HG03103 (cell line): ENCODE measurements around the gene SRRM3.
"Not testable (repeated sequence)": the region's sequence is repeated elsewhere in the genome, so short reads cannot be mapped to it uniquely, and the experiment has no call there.

Experiments used
- ATAC-seq: cut with Tn5 transposase; IDR thresholded peaks from one replicate; pipeline ENCODE4 v1.9.1; 2021; ENCODE audit warnings: low read depth; ENCODE audit not compliant: unreplicated experiment

SRRM3 gene

DNA sequence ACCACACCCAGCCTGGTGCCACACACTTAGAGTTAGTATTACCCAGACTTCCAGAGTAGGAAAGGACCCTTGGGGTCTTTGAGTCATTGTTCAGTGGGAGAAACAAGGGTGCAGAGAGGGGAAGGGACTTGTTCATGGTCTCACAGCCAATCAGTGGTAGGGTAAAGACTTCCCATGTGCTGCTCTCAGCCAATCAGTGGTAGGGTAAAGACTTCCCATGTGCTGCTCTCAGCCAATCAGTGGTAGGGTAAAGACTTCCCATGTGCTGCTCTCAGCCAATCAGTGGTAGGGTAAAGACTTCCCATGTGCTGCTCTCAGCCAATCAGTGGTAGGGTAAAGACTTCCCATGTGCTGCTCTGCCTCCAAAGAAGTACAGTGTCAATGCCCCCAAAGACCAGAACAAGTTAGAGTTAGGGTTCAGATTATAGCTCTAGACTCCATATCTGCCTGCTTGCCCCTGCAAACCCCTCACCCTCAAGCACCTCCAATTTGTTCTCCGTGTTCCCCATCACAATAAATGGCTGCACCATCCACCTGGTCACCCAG, 25.3 kb downstream of the SRRM3 start:
- not testable (repeated sequence) for ATAC-seq

DNA sequence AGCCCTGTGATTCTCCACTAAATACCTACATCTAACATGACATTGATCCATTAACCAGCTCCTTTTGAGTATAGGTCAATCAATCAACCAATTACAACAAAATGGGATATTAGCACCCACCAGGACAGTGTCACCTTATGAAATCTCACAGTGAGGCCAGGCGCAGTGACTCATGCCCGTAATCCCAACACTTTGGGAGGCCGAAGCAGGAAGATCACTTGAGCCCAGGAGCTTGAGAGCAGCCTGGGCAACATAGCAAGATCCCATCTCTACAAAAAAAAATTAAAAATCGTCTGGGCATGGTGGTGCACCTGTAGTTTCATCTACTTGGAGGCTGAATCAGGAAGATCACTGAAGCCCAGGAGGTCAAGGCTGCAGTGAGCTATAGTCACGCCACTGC, 28.5 kb downstream of the SRRM3 start:
- ATAC-seq: no peak

DNA sequence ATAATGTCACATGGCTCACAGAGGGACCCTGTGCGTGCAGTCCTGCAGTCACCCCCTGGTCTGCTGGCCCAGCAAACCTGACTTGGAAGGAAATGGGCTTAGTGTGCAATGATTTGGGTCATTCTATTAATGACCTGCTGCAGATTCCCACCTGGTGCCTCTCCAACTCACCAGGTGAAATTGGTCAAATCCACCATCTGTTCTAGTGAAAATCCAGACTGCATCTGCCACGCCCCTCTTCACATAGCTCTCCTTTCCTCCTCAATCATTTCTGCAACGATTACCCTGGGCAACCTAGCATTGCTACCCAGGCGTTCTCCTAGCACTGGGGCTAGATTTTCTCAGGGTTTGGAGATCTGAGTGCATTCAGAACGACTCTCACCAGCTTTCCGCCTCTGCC, 29.4 kb downstream of the SRRM3 start:
- ATAC-seq: no peak

DNA sequence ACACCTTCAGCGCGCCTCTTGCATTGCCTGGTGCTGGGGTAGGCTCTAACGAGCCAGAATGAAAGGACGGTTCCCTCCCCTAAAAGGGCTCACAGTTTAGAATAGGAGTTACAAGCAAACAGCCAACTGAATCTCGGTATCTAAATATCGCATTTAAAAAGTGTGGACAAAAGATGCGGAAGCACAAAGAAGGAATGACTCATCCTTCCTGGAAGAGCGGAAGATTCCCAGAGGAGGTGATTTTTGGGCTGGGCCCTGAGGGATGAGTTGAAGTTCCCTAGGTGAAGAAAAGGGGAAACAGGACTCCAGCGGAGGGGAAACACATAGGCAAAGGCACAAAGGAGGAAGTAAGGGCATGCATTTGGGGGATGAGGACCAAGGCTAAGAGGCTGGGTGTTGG, 29.9 kb downstream of the SRRM3 start:
- ATAC-seq: no peak

DNA sequence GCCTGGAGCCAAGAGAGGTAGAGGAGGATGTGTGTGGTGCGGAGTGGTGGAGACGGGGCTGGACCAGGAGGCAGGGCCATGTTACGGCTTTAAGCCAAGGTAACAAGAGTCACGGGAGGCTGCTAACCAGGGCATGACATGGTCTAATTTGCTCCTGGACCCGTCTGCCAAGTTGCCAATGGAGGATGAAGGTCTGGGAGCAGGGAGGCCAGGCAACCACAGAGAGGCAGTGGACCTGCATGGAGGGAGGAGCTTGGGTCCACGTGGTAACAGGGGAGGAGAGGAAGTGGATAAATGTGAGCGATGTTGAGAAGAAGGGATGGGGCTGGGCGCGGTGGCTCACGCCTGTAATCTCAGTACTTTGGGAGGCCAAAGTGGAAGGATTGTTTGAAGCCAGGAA, 31.0 kb downstream of the SRRM3 start:
- no peak for ATAC-seq

DNA sequence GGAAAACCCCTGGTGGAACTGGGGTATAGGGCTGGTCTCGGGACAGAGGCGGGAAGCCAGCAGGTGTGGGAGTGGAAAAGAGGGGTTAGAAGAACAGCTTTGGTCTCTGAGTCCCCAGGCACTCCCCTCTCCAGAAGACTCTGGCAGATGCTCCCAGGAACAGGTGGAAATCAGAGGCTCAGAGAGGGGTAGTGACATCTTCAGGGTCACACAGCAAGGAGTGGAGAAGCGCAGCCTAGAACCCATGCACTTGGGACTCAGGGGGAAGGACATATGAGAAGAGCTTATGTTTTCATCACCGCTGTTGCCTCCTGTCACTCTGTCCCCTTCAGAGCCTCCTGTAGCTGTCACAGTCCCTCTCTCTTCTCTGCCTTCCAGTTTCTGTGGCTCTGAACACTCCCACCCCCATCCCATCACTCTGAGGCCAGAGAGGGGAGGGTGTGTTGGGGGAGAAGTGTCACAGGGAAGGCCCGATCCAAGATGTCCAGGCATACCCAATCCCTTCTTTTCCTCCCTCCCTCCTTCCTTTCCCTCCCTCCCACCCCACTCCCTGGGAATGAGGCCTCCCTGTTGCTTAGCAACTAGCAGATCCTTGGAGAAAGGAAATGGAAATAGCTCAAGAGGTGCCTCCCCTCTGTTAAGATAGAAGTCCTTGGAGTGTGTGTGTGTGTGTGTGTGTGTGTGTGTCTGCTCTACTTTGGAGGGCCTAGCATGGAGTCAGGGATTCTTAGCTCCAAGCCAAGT, 32.0 kb downstream of the SRRM3 start:
- ATAC-seq: no peak

DNA sequence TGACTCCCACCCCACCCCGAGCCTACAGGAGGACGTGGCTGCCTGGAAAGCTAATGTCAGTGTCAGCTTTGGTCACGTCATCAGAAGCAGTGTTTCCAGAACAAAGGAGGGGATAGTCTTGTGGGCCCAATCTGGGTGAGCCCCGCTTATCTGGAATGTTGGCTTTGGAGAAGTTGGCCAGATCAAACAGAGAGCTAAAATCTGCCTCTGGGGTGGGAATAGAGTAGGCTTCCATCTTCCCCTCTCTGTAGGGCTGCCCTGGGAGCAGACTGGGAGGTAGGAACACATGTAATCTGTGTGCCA, 32.5 kb downstream of the SRRM3 start:
- no peak for ATAC-seq

DNA sequence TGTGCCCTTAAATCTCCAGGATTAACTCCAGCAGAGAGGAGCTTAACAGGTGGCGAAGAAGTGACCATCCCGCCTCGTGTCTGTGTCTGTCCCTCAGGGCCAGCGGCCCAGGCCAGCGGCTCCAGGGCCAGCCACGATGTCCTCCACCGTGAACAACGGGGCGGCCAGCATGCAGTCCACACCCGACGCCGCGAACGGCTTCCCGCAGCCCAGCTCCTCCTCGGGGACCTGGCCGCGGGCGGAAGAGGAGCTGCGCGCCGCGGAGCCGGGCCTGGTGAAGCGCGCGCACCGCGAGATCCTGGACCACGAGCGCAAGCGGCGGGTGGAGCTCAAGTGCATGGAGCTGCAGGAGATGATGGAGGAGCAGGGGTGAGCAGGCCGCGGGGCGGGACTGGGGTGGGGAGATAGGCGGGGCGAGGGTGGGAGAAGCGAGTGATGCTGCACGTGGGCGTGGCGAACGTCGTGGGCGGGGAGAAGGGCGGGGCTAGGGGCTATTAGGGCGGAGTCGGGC, 33.3 kb downstream of the SRRM3 start:
- ATAC-seq: no peak

DNA sequence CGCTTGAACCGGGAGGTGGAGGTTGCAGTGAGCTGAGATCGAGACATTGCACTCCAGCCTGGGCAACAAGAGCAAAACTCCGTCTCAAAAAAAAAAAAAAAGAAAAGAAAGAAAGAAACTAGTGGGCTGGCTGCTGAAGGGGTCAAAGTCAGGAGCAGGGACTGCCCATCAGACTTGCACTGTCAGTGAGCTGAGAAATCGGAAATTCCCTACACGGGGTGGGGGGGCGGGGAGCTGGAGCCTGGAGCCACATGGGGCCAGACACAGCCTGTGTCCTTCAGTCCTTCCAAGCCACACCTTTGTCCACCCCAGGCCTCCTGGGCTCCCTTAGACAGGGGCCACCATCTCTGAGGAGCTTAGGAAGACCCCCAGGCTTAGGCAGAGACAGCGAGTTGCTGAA, 34.5 kb downstream of the SRRM3 start:
- ATAC-seq: no peak

DNA sequence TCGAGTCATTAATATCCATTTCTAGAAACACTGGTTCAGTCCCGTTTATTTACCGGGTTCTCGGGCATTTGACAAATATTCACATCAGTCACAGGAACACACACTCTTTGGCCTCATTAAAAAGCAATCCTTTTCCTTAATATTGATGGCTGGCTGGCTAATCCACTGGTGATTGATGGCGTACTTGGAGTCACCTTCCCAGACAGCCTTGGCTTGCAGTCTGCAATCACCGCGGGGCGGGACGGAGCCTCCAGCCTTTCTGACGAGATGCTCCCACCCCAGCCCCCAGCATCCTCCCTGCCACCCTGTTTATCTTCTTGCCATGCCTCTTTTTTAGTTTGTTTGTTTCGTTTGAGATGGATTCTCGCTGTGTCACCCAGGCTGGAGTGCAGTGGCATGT, 36.6 kb downstream of the SRRM3 start:
- no peak for ATAC-seq

DNA sequence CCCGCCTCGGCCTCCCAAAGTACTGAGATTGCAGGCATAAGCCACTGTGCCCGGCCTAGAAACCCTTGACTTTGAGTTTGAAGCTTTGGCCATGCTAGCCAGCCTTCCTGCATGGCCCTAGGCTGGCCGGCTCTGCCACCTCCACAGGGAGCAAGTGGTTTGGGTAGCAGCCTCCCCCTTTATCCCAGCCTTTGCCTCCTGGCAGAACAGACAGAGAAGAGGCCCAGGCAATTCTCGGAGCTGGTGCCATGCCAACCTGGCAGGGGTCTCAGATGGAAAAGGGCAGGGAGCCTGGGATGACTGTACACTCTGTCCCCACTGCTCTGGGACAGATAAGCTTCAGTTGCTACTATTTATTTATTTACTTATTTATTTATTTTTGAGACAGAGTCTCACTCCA, 39.4 kb downstream of the SRRM3 start:
- no peak for ATAC-seq

DNA sequence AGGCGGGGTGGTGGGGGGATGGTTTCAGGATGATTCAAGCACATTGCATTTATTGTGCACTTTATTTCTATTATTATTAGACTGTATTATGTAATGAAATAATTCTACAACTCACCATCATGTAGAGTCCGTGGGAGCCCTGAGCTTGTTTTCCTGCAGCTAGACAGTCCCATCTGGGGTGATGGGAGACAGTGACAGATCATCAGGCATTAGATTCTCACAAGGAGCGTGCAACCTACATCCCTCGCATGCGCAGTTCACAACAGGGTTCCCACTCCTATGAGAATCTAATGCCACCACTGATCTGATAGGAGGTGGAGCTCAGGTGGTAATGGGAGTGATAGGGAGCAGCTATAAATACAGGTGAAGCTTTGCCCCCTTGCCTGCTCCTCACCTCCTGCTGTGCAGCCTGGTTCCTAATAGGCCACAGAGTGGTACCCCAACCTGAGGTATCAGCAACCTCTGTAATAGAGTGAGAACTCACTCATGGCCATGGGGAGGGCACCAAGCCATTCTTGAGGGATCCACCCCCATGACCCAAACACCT, 40.9 kb downstream of the SRRM3 start:
- ATAC-seq: not testable (repeated sequence)

DNA sequence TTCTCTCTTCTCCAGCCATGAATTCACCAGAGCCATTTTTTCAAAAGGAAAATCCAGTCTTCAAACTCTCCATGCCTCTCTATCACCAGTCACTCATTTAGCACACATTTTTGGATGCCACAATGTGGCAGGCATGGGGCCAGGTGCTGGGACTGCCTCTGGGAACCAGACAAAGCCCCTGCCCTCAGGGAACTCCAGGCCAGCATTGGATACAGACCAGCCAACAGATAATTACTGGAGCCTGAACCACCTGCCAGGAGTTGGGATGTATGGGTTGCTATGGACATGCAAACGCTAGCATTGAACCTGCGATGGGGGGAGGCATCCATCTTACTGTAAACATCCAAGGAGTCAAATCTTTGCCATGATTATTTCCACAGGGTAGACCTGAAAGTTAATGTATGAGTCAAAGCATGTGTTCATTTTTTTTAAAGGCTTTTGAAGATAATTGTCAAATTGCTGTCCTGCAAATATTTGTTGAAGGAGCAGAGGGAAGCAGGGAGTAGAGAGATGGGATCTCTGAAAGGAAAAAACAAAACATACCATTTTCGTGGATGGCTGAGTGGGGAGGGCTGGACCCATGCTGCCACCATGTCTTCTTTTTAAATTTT, 43.2 kb downstream of the SRRM3 start:
- no peak for ATAC-seq

DNA sequence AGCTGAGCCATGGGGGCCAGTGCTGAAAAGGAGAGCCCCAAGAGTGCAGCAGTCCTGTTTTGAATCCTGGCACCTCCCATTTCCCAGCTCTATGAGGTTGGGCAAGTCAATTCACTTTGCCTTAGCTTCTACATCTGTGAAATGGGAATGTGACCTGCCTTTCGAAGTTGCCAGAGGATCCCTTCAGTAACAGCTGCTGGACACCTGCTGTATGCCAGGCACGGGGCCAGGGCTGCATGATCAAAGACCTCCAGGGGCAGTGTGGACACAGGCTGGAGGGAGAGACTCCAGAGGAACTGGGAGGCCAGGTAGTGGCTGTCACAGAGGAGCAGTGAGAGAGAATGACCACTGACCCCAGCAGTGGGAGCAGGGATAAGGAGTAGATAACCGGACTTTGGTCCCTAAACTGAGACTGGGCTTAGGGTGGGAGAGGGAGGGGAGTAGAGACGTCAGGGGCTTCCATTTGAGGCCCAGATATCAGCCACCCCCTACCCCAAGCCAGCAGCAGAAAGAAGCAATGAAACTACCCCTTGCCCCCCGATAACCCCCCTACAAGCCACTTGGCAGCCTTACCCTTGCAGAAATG, 45.2 kb downstream of the SRRM3 start:
- no peak for ATAC-seq

DNA sequence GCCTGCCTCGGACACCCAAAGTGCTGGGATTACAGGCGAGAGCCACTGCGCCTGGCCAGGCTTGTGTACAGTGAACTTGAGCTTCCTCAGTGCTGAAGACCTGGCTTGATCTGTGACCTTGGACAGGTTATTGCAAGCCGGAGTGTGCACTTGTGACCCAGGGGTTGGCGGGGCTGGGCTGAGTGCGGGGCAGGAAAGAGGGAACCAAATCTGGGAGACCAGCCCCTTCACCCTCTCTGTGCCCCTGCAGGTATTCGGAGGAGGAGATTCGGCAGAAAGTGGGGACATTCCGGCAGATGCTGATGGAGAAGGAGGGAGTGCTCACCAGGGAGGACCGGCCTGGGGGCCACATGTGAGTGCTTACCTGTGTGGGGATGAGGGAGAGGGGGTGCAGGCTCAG, 46.2 kb downstream of the SRRM3 start:
- no peak for ATAC-seq

DNA sequence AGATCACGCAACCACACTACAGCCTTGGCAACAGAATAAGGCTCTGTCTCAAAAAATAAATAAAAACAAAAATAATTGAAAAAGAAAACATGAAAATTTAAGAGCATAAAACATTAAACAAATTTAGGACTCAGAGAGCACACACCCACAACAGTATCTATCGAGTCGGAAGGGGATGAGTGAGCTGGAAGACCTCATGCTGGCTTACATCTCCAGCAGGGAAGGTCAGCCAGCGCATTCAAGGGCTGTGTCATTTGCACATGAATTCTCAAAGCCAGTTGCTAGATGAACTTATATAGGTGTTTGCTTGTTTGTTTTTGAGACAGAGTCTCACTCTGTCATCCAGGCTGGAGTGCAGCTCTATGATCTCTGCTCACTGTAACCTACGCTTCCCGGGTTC, 50.3 kb downstream of the SRRM3 start:
- no peak for ATAC-seq

DNA sequence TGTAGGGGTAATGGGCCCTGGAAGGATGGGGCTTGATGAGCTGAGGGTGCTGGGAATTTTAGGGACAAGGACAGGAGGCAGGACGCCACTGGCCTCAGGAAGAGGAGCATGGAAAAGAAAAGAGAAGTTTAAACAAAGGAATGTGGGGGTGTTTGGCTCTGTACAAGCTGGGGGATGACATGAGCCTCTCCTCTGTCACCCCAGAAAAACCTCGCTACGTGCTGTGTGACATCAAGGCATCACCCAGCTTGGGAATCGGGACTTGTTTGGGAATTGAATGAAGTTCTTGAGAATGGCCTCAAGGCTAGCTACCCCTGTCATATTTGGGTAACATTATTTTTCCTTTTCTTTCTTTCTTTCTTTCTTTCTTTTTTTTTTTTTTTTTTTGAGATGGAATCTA, 53.1 kb downstream of the SRRM3 start:
- ATAC-seq: no peak

DNA sequence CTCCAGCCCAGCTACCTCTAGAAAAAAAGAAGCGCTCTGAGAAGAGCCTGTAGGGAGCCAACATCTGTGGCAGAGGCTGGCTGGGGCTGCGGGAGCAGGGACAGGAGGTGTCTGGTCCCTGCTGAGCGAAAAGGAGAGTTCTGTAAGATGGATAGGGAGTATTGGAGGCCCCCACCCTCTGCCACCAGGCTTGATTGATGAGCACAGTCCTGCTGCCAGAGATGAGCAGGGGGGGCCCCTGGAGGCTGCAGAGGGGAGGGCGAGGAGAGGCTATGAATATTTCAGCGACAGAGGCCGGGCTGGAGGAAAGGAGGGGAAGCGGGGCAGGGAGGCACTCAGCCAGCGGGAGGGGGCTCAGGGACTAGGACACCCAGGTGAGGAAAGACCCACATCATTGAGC, 56.3 kb downstream of the SRRM3 start:
- no peak for ATAC-seq

DNA sequence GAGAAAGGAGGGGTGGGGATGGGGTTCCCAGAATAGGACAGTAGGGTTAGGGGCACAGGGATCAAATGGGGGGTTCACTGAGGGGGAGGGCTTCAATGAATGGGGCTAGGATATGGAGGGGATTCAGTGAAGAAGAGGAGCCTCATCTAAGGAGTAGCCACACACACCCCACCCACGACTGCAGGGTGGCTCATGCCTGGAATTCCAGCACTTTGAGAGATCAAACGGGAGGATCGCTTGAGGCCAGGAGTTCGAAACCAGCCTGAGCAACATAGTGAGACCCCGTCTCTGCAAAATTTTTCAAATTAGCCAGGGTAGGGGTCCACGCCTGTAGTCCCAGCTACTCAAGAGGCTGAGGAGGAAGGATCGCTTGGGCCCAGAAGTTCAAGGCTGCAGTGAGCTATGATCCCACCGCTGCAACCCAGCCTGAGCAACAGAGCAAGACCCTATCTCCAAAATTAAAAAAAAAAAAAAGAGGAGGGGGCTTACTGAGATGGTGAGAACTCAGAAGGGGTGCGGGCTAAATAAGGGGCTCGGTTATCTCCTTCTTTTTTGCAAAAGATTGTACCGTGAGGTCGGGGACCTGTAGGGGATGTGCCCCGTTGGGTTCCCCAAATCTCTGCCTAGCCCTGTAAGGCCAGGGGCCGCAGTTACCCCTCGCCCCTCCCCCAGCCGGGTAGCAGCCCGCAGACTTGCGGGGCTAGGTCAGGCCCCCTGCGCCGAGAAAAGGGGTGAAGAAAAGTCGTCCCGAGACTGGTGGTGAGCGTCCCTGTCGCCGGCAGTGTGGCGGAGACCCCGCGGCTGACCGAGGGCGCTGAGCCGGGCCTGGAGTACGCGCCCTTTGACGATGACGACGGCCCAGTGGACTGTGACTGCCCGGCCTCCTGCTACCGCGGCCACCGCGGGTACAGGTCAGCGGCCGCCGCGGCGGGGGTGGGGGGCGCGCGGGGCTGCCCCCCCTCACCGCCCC, 57.7 kb downstream of the SRRM3 start:
- ATAC-seq: no peak

DNA sequence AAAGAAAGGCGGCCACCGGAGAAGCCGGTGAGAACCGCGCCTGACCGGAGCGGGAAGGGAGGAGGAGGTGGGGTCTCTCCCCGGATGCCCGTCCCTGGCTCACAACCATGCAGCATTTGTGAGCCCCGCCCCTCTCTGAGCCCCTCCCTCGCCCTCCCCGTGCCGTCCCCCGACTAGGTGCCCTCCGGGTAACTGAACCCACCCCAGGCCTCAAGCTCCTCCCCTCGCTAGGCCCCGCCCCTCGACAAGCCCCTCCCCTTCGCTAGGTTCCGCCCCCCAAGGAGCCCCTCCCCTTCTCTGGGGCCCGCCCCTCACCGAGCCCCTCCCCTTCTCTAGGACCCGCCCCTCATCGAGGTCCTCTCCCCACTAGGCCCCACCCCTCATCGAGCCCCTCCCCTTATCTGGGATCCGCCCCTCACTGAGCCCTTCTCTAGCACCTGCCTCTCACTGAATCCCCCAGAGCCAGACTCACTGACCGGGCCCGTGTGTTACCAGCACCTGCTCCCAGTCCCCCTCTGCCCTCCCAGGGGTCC, 58.5 kb downstream of the SRRM3 start:
- ATAC-seq: no peak
